GM19043 (cell line): ENCODE measurements around the gene HSD17B8.
A peak's percentile ranks its signal among the peaks of the same experiment; 100 is the strongest.

Experiments used
- ATAC-seq: cut with Tn5 transposase; IDR thresholded peaks from one replicate; pipeline ENCODE4 v1.9.1; 2021; ENCODE audit warnings: low read depth; ENCODE audit not compliant: unreplicated experiment

Gene HSD17B8

GRCh38 chr6:33235221-33235634 lies 30.8 kb downstream of the HSD17B8 start:
- no peak for ATAC-seq

- no peak for ATAC-seq
Observed at GRCh38 chr6:33236328-33236727, 31.9 kb downstream of the HSD17B8 start.

GRCh38 chr6:33236852-33237251 lies 32.4 kb downstream of the HSD17B8 start:
- no peak for ATAC-seq

- ATAC-seq = no peak
Observed at GRCh38 chr6:33237741-33238140, 33.3 kb downstream of the HSD17B8 start.

- ATAC-seq = no peak
Observed at GRCh38 chr6:33241968-33242367, 37.5 kb downstream of the HSD17B8 start.

GRCh38 chr6:33243476-33243875 lies 39.0 kb downstream of the HSD17B8 start:
- ATAC-seq = no peak

- ATAC-seq = no peak
Observed at GRCh38 chr6:33247977-33248642, 43.7 kb downstream of the HSD17B8 start.

GRCh38 chr6:33248643-33248931 lies 44.1 kb downstream of the HSD17B8 start:
- ATAC-seq = no peak

- ATAC-seq = peak; percentile 84
Observed at GRCh38 chr6:33248932-33249731, 44.7 kb downstream of the HSD17B8 start.

- no peak for ATAC-seq
Observed at GRCh38 chr6:33249732-33250630, 45.5 kb downstream of the HSD17B8 start.

GRCh38 chr6:33250731-33251130 lies 46.3 kb downstream of the HSD17B8 start:
- no peak for ATAC-seq

GRCh38 chr6:33251395-33252012 lies 47.0 kb downstream of the HSD17B8 start:
- no peak for ATAC-seq

GRCh38 chr6:33252759-33253158 lies 48.3 kb downstream of the HSD17B8 start:
- ATAC-seq = no peak

- ATAC-seq = no peak
Observed at GRCh38 chr6:33254591-33254990, 50.1 kb downstream of the HSD17B8 start.
